Measurements from ENCODE around the gene IP6K3. TPM values are rescaled to one million over a fixed set of nuclear protein-coding genes. Genes with fewer than 3 reads are reported as not detected.
A peak's percentile ranks its signal among the peaks of the same experiment; 100 is the strongest.

IP6K3 gene
- total RNA-seq, 1 donor from 2014 or later = 0.75 TPM

- Mint-ChIP-seq H3K27ac (peak overlapping the region; percentile 8), H3K4me3 (no peak overlapping the region), H3K36me3 (peaks cover 8% of the 10 kb centered on the region), H3K9me3 (no peaks in the 10 kb centered on the region), H3K27me3 (no peaks in the 10 kb centered on the region), H3K4me1 (ENCODE audit: unreplicated experiment) (peaks cover 30% of the 10 kb centered on the region)
- TF ChIP-seq CTCF (conservative IDR thresholded peaks at IDR 0.05) = no peak
- no peak for DNase-seq (ENCODE audit: extremely low spot score, unreplicated experiment)
These were observed 52.2 kb downstream of the IP6K3 start for GRCh38 chr6:33694401-33694931.

- H3K27ac Mint-ChIP-seq = peak overlapping the region; percentile 8
- peaks cover 30% of the 10 kb centered on the region for H3K4me1 Mint-ChIP-seq (ENCODE audit: unreplicated experiment)
- H3K4me3 Mint-ChIP-seq = no peak overlapping the region
- no peak for DNase-seq (ENCODE audit: extremely low spot score, unreplicated experiment)
- no peaks in the 10 kb centered on the region for H3K27me3 Mint-ChIP-seq
- H3K9me3 Mint-ChIP-seq = no peaks in the 10 kb centered on the region
- TF ChIP-seq CTCF (conservative IDR thresholded peaks at IDR 0.05) = no peak
- H3K36me3 Mint-ChIP-seq = peaks cover 12% of the 10 kb centered on the region
These were observed 53.3 kb downstream of the IP6K3 start for GRCh38 chr6:33693186-33694105.

DNA sequence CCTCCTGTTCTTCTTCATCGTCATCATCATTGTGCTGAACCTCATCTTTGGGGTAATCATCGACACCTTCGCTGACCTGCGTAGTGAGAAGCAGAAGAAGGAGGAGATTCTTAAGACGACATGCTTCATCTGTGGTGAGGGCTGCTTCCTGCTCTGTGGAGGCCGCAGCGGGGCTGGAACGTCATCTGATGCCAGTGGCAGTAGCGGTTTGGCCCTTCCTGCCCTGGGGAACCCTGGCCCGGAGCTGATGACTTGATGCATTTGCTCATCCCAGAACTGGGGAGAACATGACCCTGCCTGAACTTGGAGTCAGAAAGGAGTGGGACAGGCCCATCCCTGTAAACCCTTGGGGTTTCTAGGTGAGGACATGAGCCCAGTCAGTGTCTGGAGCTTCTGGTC, 53.9 kb downstream of the IP6K3 start:
- DNase-seq (ENCODE audit: extremely low spot score, unreplicated experiment) = no peak
- no peak for TF ChIP-seq CTCF (conservative IDR thresholded peaks at IDR 0.05)
- no peak overlapping the region for H3K4me3 Mint-ChIP-seq
- H3K27me3 Mint-ChIP-seq = no peaks in the 10 kb centered on the region
- no peaks in the 10 kb centered on the region for H3K9me3 Mint-ChIP-seq
- no peak overlapping the region for H3K27ac Mint-ChIP-seq
- H3K36me3 Mint-ChIP-seq = peaks cover 12% of the 10 kb centered on the region
- H3K4me1 Mint-ChIP-seq (ENCODE audit: unreplicated experiment) = peaks cover 30% of the 10 kb centered on the region

DNA sequence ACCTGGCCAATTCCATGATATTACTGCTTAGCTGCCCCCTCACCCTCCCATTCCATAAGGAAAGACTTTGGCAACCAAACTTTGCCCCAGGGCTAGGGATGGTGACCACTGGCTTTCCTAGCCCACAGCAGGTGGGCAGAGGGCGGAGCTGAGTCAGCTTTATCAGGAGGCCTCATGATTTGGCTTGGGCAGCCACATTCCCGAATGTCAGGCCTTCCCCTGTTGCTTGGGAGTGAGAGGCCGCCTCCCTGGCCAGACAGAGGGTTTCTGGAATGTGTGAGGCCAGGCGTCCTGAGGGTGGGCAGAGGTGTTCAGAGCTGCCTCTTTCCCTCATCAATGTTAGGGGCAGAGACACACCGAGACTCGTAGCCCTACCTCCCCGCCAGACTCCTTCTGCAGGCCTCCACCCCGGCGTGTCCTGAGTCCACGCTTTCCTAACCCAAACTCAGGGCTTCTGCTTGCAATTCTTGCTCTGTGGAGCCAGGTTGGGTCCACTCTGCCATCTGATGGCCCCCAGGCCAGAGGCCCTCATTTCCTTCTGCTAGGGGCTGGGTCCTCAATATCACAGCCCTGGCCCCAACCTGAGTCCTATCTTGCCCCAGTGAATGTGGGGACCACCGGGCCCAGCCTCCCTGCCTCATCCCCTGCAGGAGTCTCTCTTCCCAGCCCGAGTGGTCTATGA, 54.5 kb downstream of the IP6K3 start:
- no peaks in the 10 kb centered on the region for H3K27me3 Mint-ChIP-seq
- peaks cover 26% of the 10 kb centered on the region for H3K4me1 Mint-ChIP-seq (ENCODE audit: unreplicated experiment)
- no peak for DNase-seq (ENCODE audit: extremely low spot score, unreplicated experiment)
- peaks cover 12% of the 10 kb centered on the region for H3K36me3 Mint-ChIP-seq
- no peak overlapping the region for H3K27ac Mint-ChIP-seq
- H3K9me3 Mint-ChIP-seq = no peaks in the 10 kb centered on the region
- H3K4me3 Mint-ChIP-seq = no peak overlapping the region
- no peak for TF ChIP-seq CTCF (conservative IDR thresholded peaks at IDR 0.05)

DNA sequence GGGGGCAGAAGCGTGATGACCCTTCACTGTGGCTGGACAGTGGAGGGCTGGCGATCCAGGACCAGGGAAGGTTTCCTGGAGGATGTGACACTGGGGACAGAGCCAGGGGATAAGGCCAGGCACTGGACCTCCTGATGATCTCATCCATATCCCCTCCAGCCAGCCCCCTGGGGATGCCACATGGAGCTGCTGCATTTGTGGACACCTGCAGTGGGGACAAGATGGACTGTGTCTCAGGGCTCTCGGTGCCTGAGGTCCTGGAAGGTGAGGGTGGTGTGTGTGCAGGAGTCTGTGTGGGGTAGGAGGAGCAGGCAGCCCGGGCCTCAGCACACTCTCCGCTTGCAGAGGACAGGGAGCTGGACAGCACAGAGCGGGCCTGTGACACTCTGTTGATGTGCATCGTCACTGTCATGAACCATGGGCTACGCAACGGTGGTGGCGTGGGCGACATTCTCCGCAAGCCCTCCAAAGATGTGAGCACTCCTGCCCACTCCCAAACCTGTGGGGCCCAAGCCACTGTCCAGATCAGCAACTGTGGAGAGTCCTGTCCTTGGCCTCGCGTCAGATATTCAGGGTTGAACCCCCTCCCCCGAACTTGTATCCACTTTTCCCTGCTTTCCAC, 55.1 kb downstream of the IP6K3 start:
- TF ChIP-seq CTCF (conservative IDR thresholded peaks at IDR 0.05) = no peak
- Mint-ChIP-seq H3K27me3 (no peaks in the 10 kb centered on the region), H3K9me3 (no peaks in the 10 kb centered on the region), H3K4me1 (ENCODE audit: unreplicated experiment) (peaks cover 26% of the 10 kb centered on the region), H3K36me3 (peaks cover 14% of the 10 kb centered on the region), H3K4me3 (no peak overlapping the region), H3K27ac (no peak overlapping the region)
- DNase-seq (ENCODE audit: extremely low spot score, unreplicated experiment) = no peak
